Stomach (tissue), 9 donors: ENCODE results near the gene SMG9. TPM values are rescaled to one million over a fixed set of nuclear protein-coding genes. Genes with fewer than 3 reads are reported as not detected.
A peak's percentile ranks its signal among the peaks of the same experiment; 100 is the strongest.

Experiments used
- DNase-seq, 2 donors: peaks; one replicate each; pipeline versions ENCODE4 v3.0.0 to v3.0.0-alpha.2; 2013 to 2019
- H3K27ac ChIP-seq, 5 donors: fragments of 200-600 bp in 4 of 5; sonication (generic) in 4 of 5; one replicate each; pipeline ENCODE4 v1.5.1; 2013 to 2019; ENCODE audit warnings: mild to moderate bottlenecking in 1 of 5, moderate library complexity in 1 of 5
- H3K27me3 ChIP-seq, 3 donors: fragments of 200-600 bp; sonication (generic); one replicate each; pipeline ENCODE4 v1.5.1; 2017 to 2019; ENCODE audit warnings: mixed run types in 1 of 3
- H3K36me3 ChIP-seq, 4 donors: fragments of 200-600 bp; sonication (generic); 1 replicate in 3 of 4; 2 replicates in 1 of 4; pipeline ENCODE4 v1.5.1; 2016 to 2019
- H3K4me1 ChIP-seq, 4 donors: fragments of 200-600 bp; sonication (generic); one replicate each; pipeline ENCODE4 v1.5.1; 2016 to 2019
- H3K4me3 ChIP-seq, 4 donors: fragments of 200-600 bp; sonication (generic) in 3 of 4; one replicate each; pipeline ENCODE4 v1.5.1; 2016 to 2019; ENCODE audit warnings: mild to moderate bottlenecking in 1 of 4
- H3K9me3 ChIP-seq, 4 donors: fragments of 200-600 bp; sonication (generic); one replicate each; pipeline ENCODE4 v1.5.1; 2016 to 2019
- CTCF ChIP-seq, 7 experiments: fragments of 450-650 bp in 4 of 7; fragments of 200-600 bp in 3 of 7; sonication (generic) in 3 of 7; IDR thresholded peaks; one replicate each; pipeline ENCODE4 v1.5.1; 2016 to 2019; ENCODE audit warnings: antibody characterized with exemption in 7 of 7, control low read depth in 2 of 7, mild to moderate bottlenecking in 1 of 7
- EP300 ChIP-seq: sonication (generic); formaldehyde crosslinking; IDR thresholded peaks from one replicate; pipeline ENCODE4 v1.6.1; 2017; ENCODE audit warnings: antibody characterized with exemption
- POLR2A ChIP-seq, 4 donors: fragments of 450-650 bp; IDR thresholded peaks; one replicate each; pipeline ENCODE4 v1.6.1; 2016; ENCODE audit warnings: antibody characterized with exemption in 4 of 4, control low read depth in 2 of 4, mild to moderate bottlenecking in 1 of 4, moderate library complexity in 1 of 4
- POLR2AphosphoS5 ChIP-seq, 3 donors: sonication (generic); formaldehyde crosslinking; IDR thresholded peaks; one replicate each; pipeline ENCODE4 v1.6.1; 2016; ENCODE audit warnings: antibody characterized with exemption in 3 of 3
- WGBS, 5 donors: extraction: QIAGEN DNeasy Blood & Tissue Kit in 3 of 5; methylation state at CpG; one replicate each; pipeline versions ENCODE4 v1.1.5 to v1.1.7; 2013 to 2018; 5-methylcytosine and 5-hydroxymethylcytosine counted together
- intact Hi-C: fragments of 100-400 bp; cut with DNase I; formaldehyde crosslinking; loops from one replicate; pipeline ENCODE4 v1.15.1; 2023; ENCODE audit warnings: low total_unique reads
- polyA plus RNA-seq, 3 donors: library from polyadenylated mRNA; stranded (reverse); fragments of 200-250 nt; gene quantifications; one replicate each; pipeline ENCODE4 v1.2.3, GENCODE V29; 2013
- total RNA-seq, 5 donors: library from RNA; depleted of rRNA; stranded (reverse); fragments of >200 nt; gene quantifications; one replicate each; pipeline versions ENCODE4 v1.1.0 to v1.2.3, GENCODE V29; 2014 to 2016
- donor health status: healthy with polysubstance abuse.
- donor health status: Bipolar disorder and iron deficiency.
- donor health status: healthy.

Gene SMG9
- total and polyA plus RNA-seq, 8 donors = 3.5 to 59.4 (median 17.0) TPM

GRCh38 chr19:43748205-43748594, 6.6 kb downstream of the SMG9 start:
- TF ChIP-seq EP300 (no peak), POLR2A (IDR thresholded peaks at IDR 0.05) (no peak), CTCF (IDR thresholded peaks at IDR 0.05) (no peak), POLR2AphosphoS5 (IDR thresholded peaks at IDR 0.05) (no peak)
- Histone ChIP-seq H3K27ac (no peak overlapping the region), H3K27me3 (no peaks in the 10 kb centered on the region), H3K36me3 (peaks cover 59 to 88% (median 84%) of the 10 kb centered on the region in 4 donors), H3K9me3 (no peaks in the 10 kb centered on the region), H3K4me3 (no peak overlapping the region), H3K4me1 (peaks cover 9 to 39% (median 35%) of the 10 kb centered on the region in 4 donors)
- WGBS, 5 donors = 76 to 87% (median 84%) methylated on average over 4 of the region's 4 CpGs
- intact Hi-C loops = loop anchor here (5.0 kb wide), 1 partner anchor 34 kb away; the partner anchor contains the start of gene KCNN4
- no peak for DNase-seq

DNA sequence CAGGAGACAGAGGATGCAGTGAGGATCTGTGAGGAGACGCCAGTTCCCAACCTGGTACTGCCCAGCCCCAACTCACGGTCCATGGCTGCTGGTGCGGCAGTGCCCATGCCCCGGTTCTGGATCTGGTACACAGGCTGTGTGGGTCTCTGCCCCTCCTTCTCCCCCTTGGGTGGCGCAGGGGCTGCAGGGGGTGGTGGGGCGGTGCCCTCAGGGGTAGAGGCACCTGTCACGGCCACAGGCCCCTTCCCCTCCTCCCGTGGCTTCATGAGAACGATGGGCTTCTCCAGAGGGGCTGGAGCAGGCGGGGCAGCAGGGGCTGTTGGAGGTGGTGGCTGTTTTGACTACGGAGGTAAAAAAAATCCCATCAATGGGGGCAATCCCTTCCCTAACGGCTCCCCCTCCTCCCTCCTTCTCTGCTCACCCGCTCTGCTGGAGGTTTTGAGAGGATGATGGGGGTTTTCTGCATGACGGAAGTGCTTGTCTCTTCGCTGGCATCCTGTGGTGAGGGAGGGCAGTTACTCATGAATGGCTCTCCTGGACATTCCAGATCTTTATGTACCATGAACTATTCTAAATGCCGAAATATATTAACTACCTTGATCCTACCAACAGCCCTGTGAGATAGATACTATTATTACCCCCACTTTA, 7.1 kb downstream of the SMG9 start:
- peaks cover 60 to 93% (median 89%) of the 10 kb centered on the region in 4 donors for H3K36me3 ChIP-seq

GRCh38 chr19:43743059-43743458, 11.7 kb downstream of the SMG9 start:
- Histone ChIP-seq H3K4me1 (peaks cover 0 to 46% (median 33%) of the 10 kb centered on the region in 4 donors), H3K9me3 (no peaks in the 10 kb centered on the region), H3K4me3 (no peak overlapping the region), H3K27me3 (no peaks in the 10 kb centered on the region), H3K36me3 (peaks cover 58 to 100% (median 97%) of the 10 kb centered on the region in 4 donors), H3K27ac (no peak overlapping the region)
- TF ChIP-seq EP300 = no peak
- TF ChIP-seq POLR2A (IDR thresholded peaks at IDR 0.05) = no peak
- no peak for TF ChIP-seq POLR2AphosphoS5 (IDR thresholded peaks at IDR 0.05)
- TF ChIP-seq CTCF (IDR thresholded peaks at IDR 0.05) = no peak
- intact Hi-C loops = no loop called here
- no peak for DNase-seq
- 80 to 85% (median 83%) methylated on average over 3 of the region's 3 CpGs for WGBS, 5 donors

More for the DNA sequence above, 7.1 kb downstream of the SMG9 start:
- Histone ChIP-seq H3K9me3 (no peaks in the 10 kb centered on the region), H3K27me3 (no peaks in the 10 kb centered on the region), H3K27ac (no peak overlapping the region), H3K4me1 (peaks cover 5 to 35% (median 30%) of the 10 kb centered on the region in 4 donors), H3K4me3 (no peak overlapping the region)
- TF ChIP-seq CTCF (IDR thresholded peaks at IDR 0.05) (no peak), EP300 (no peak), POLR2A (IDR thresholded peaks at IDR 0.05) (no peak), POLR2AphosphoS5 (IDR thresholded peaks at IDR 0.05) (no peak)
- intact Hi-C loops = loop anchor here (5.0 kb wide), 1 partner anchor 35 kb away; the partner anchor contains the start of gene KCNN4
- WGBS, 5 donors = 82 to 89% (median 86%) methylated on average over 12 to 16 of the region's 16 CpGs
- DNase-seq = no peak

- H3K27me3 ChIP-seq = no peaks in the 10 kb centered on the region
- H3K4me3 ChIP-seq = no peak overlapping the region
- no peak for DNase-seq
- WGBS, 5 donors = 41 to 67% (median 55%) methylated on average over 10 of the region's 10 CpGs
- intact Hi-C loops = no loop called here
- peak overlapping the region in 3 of 5 donors; percentile 62 to 86 (median 79) for H3K27ac ChIP-seq
- TF ChIP-seq POLR2AphosphoS5 (IDR thresholded peaks at IDR 0.05) (peak in 1 of 3 donors; percentile 28), EP300 (no peak)
- peaks cover 0 to 46% (median 35%) of the 10 kb centered on the region in 4 donors for H3K4me1 ChIP-seq
- H3K36me3 ChIP-seq = peaks cover 59 to 100% (median 97%) of the 10 kb centered on the region in 4 donors
- H3K9me3 ChIP-seq = no peaks in the 10 kb centered on the region
Measured at GRCh38 chr19:43741075-43741825, 13.5 kb downstream of the SMG9 start.
